Glutamatergic neuron (in vitro differentiated cells): ENCODE measurements around the gene GCDH. TPM values are rescaled to one million over a fixed set of nuclear protein-coding genes. Genes with fewer than 3 reads are reported as not detected.
A peak's percentile ranks its signal among the peaks of the same experiment; 100 is the strongest.

Experiments used
- DNase-seq: peaks from one replicate; pipeline ENCODE4 v3.0.0; 2022
- H3K27ac Mint-ChIP-seq: one replicate; pipeline ENCODE4 v1.8.0; 2020; ENCODE audit warnings: mild to moderate bottlenecking, mixed read lengths, inconsistent platforms; ENCODE audit not compliant: unreplicated experiment
- H3K27me3 Mint-ChIP-seq: one replicate; pipeline ENCODE4 v1.8.0; 2020; ENCODE audit warnings: mild to moderate bottlenecking, moderate library complexity, mixed read lengths, inconsistent platforms; ENCODE audit not compliant: unreplicated experiment
- H3K36me3 Mint-ChIP-seq: one replicate; pipeline ENCODE4 v1.8.0; 2020; ENCODE audit warnings: mild to moderate bottlenecking, mixed read lengths, inconsistent platforms; ENCODE audit not compliant: unreplicated experiment
- H3K4me1 Mint-ChIP-seq: one replicate; pipeline ENCODE4 v1.8.0; 2020; ENCODE audit warnings: mild to moderate bottlenecking, low read depth, mixed read lengths, inconsistent platforms; ENCODE audit not compliant: unreplicated experiment
- H3K4me3 Mint-ChIP-seq: one replicate; pipeline ENCODE4 v1.8.0; 2020; ENCODE audit warnings: mild to moderate bottlenecking, mixed read lengths, inconsistent platforms; ENCODE audit not compliant: unreplicated experiment
- H3K9me3 Mint-ChIP-seq: one replicate; pipeline ENCODE4 v1.8.0; 2020; ENCODE audit warnings: mild to moderate bottlenecking, moderate library complexity, mixed read lengths, inconsistent platforms; ENCODE audit not compliant: unreplicated experiment
- CTCF ChIP-seq: fragments of 200-600 bp; sonication (generic); IDR thresholded peaks from one replicate; pipeline ENCODE4 v1.5.0; 2021; ENCODE audit not compliant: partially characterized antibody, unreplicated experiment
- total RNA-seq: library from RNA; stranded (reverse); fragmentation: NEBNext Ultra II Directional; extraction: Animal tissue kit (Norgen Biotek cat#: 25700); gene quantifications from one replicate; pipeline ENCODE4 v1.2.1, GENCODE V29; 2021; ENCODE audit not compliant: unreplicated experiment

Gene GCDH
- total RNA-seq, 1 donor from 2014 or later, result 34.2 TPM

DNA sequence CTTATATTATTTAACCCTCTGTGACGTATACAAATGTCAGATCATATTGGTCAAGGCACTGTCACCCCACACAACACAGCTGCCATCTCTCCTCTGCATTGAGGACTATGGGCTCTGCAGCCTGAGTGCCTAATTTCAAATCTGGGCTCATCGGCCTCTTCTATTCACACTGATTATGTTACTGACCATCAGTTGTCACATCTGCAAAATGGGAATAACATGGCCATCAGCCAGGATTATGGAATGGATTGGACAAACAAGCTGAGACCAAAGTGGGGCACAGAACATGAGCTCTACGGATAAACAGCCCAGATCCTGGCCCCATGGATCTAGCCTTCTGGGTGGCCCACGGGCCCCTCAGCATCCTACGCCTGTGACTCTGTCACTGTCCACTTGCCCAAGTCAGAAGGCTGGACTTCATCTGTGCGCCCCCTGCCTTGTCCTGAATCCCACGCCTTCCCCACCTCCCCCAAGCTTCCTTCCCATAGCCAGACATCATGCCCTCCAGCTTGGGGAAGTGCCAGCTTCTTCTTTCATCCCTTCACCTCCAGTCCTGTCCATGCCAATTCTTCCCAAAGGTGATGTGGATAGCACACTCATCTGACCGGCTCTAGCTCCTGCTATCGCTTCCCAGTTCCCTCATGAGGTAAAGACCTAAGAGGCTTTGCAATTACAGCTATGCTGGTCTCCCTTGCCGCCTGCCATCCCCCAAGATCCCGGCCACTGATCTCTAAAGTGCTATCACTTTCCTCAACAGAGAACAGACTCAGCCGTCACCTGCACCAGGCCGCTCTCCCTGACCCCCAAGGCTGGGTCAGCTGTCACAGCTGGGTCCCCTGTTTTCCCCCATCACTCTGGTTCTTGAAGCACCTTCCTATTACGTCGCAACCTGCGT, 41.7 kb downstream of the GCDH start:
- no peaks in the 10 kb centered on the region for H3K36me3 Mint-ChIP-seq
- TF ChIP-seq CTCF, result no peak
- peaks cover 15% of the 10 kb centered on the region for H3K27me3 Mint-ChIP-seq
- peak overlapping the region; percentile 86 for H3K27ac Mint-ChIP-seq
- no peak for DNase-seq
- H3K4me3 Mint-ChIP-seq, result peak overlapping the region; percentile 96
- peaks cover 11% of the 10 kb centered on the region for H3K4me1 Mint-ChIP-seq
- peaks cover under 1% of the 10 kb centered on the region for H3K9me3 Mint-ChIP-seq

DNA sequence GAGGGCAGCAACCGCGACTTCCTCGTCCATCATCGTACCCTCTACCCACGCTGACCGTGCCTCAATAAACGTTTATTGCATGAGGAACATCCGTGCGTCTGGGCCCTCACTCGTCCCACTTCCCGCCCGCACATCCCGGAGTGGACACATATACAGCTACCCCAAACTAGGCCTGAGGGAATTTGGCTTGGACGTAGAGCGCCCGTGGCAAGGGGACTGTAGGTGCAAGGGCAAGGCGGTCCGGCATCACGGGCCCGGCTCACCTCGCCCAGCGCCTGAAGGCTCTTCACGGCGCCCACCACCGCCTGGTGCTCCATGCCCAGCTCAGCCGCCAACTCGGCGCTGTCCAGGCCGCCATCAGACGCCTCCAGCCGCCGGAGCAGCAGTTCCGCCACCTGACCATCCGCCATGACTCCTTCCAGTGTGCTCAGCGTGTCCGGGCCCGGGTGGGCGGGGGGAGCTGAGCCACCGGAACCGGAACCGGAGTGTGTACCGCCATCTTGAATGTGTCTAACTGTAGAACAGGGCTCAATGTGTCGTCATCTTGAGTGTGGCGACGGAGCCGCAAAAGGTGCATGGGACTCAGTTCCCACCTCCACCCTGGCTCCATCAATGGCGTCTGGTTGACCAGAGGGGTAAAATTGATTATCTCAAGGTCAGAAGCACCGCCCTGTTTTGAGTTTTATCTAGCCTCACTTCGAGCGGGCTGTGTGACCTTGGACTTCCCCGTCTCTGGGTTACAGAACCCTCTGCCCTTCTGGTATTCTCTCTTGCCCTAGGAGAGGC, 42.5 kb downstream of the GCDH start, which contains the start of gene FARSA:
FARSA (minus strand) TSS at position 425 of the 786 bp plus-strand sequence; CDS start at position 410, 15 bp downstream.
- no peak for TF ChIP-seq CTCF
- Mint-ChIP-seq H3K4me1 (peaks cover 11% of the 10 kb centered on the region), H3K36me3 (no peaks in the 10 kb centered on the region), H3K27me3 (peaks cover 18% of the 10 kb centered on the region), H3K4me3 (peak within 1 kb of the TSS; percentile 96), H3K9me3 (peaks cover 3% of the 10 kb centered on the region), H3K27ac (peak within 1 kb of the TSS; percentile 86)
- peak; percentile 86 for DNase-seq

GRCh38 chr19:12935071-12935470, 44.1 kb downstream of the GCDH start:
- no peak overlapping the region for H3K27ac Mint-ChIP-seq
- H3K4me3 Mint-ChIP-seq, result no peak overlapping the region
- peaks cover 5% of the 10 kb centered on the region for H3K9me3 Mint-ChIP-seq
- H3K36me3 Mint-ChIP-seq, result no peaks in the 10 kb centered on the region
- peaks cover 18% of the 10 kb centered on the region for H3K4me1 Mint-ChIP-seq
- H3K27me3 Mint-ChIP-seq, result peaks cover 26% of the 10 kb centered on the region
- TF ChIP-seq CTCF, result no peak
- DNase-seq, result no peak

DNA sequence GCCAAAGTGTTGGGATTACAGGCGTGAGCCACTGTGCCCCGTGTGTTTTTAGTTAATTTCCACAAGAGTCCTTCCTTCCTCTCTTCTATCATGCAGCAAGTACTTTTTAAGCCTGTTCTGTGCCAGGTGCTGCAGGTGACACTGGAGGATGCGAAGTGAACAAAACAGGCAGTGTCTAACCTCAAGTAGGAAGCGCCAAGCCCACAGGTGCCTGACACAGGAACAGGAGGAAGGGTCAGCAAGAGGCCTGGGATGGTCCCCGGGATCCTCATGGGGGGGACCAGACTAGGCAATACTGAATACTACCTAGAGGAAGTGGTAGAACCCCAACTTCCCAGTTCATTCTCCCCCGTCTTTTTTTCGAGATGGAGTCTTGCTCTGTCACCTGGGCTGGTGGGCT, 45.6 kb downstream of the GCDH start:
- H3K27me3 Mint-ChIP-seq, result peaks cover 28% of the 10 kb centered on the region
- peaks cover 5% of the 10 kb centered on the region for H3K9me3 Mint-ChIP-seq
- peak overlapping the region; percentile 86 for H3K27ac Mint-ChIP-seq
- peaks cover 20% of the 10 kb centered on the region for H3K4me1 Mint-ChIP-seq
- H3K4me3 Mint-ChIP-seq, result peak overlapping the region; percentile 67
- no peaks in the 10 kb centered on the region for H3K36me3 Mint-ChIP-seq
- TF ChIP-seq CTCF, result no peak
- DNase-seq, result no peak
